Endothelial cell (in vitro differentiated cells): ENCODE results near the gene HNRNPLL. TPM values are rescaled to one million over a fixed set of nuclear protein-coding genes. Genes with fewer than 3 reads are reported as not detected.
A peak's percentile ranks its signal among the peaks of the same experiment; 100 is the strongest.

ENCODE experiments used
- DNase-seq: peaks from one replicate; pipeline ENCODE4 v3.0.0; 2021; ENCODE audit warnings: low spot score
- H3K27ac Mint-ChIP-seq: one replicate; pipeline ENCODE4 v1.8.0; 2021; ENCODE audit warnings: mixed read lengths, inconsistent platforms; ENCODE audit not compliant: unreplicated experiment
- H3K27me3 Mint-ChIP-seq: one replicate; pipeline ENCODE4 v1.8.0; 2021; ENCODE audit warnings: mild to moderate bottlenecking, moderate library complexity, mixed read lengths, inconsistent platforms; ENCODE audit not compliant: unreplicated experiment
- H3K36me3 Mint-ChIP-seq: one replicate; pipeline ENCODE4 v1.8.0; 2021; ENCODE audit warnings: mild to moderate bottlenecking, low read depth, mixed read lengths, inconsistent platforms; ENCODE audit not compliant: unreplicated experiment
- H3K4me1 Mint-ChIP-seq: one replicate; pipeline ENCODE4 v1.8.0; 2021; ENCODE audit warnings: mild to moderate bottlenecking, mixed read lengths, inconsistent platforms; ENCODE audit not compliant: unreplicated experiment
- H3K4me3 Mint-ChIP-seq: one replicate; pipeline ENCODE4 v1.8.0; 2021; ENCODE audit warnings: mild to moderate bottlenecking, mixed read lengths, inconsistent platforms; ENCODE audit not compliant: unreplicated experiment
- H3K9me3 Mint-ChIP-seq: one replicate; pipeline ENCODE4 v1.8.0; 2021; ENCODE audit warnings: mixed read lengths, inconsistent platforms; ENCODE audit not compliant: unreplicated experiment
- total RNA-seq: library from RNA; stranded (reverse); fragmentation: NEBNext Ultra II Directional; extraction: Animal tissue kit (Norgen Biotek cat#: 25700); gene quantifications from one replicate; pipeline ENCODE4 v1.2.1, GENCODE V29; 2021; ENCODE audit not compliant: unreplicated experiment
- TF ChIP-seq, protein P1 (sequence below): fragments of 200-600 bp; sonication (generic); IDR thresholded peaks from one replicate; pipeline ENCODE4 v1.5.0; 2021; ENCODE audit warnings: antibody characterized with exemption; ENCODE audit not compliant: unreplicated experiment

HNRNPLL gene
- total RNA-seq, 1 donor from 2014 or later = 57.1 TPM

DNA sequence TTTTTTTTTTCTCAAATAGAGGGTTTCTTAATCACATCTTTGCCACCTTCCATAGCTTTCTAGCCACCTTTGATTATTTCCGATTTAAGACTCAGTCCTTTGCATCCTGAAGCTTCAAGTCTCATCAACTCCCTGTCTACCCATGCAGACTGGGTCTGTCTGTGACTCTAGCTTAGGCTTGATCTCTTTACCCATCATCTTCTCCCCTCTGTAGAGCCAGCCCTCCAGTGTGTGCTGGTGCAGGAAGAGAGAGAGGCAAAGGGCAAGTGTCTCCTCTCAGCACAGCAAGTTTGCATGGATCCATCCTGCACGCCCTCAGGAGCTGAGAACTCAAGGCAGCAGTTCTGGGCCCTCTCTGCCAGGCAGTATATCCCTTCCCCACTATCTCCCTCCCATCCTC, 70.4 kb downstream of the HNRNPLL start:
- Mint-ChIP-seq H3K9me3 (no peaks in the 10 kb centered on the region), H3K27ac (no peak overlapping the region), H3K4me3 (no peak overlapping the region), H3K4me1 (no peaks in the 10 kb centered on the region), H3K36me3 (no peaks in the 10 kb centered on the region), H3K27me3 (peaks cover 11% of the 10 kb centered on the region)
- no peak for DNase-seq
- TF ChIP-seq, protein P1, sequence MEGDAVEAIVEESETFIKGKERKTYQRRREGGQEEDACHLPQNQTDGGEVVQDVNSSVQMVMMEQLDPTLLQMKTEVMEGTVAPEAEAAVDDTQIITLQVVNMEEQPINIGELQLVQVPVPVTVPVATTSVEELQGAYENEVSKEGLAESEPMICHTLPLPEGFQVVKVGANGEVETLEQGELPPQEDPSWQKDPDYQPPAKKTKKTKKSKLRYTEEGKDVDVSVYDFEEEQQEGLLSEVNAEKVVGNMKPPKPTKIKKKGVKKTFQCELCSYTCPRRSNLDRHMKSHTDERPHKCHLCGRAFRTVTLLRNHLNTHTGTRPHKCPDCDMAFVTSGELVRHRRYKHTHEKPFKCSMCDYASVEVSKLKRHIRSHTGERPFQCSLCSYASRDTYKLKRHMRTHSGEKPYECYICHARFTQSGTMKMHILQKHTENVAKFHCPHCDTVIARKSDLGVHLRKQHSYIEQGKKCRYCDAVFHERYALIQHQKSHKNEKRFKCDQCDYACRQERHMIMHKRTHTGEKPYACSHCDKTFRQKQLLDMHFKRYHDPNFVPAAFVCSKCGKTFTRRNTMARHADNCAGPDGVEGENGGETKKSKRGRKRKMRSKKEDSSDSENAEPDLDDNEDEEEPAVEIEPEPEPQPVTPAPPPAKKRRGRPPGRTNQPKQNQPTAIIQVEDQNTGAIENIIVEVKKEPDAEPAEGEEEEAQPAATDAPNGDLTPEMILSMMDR = no peak

DNA sequence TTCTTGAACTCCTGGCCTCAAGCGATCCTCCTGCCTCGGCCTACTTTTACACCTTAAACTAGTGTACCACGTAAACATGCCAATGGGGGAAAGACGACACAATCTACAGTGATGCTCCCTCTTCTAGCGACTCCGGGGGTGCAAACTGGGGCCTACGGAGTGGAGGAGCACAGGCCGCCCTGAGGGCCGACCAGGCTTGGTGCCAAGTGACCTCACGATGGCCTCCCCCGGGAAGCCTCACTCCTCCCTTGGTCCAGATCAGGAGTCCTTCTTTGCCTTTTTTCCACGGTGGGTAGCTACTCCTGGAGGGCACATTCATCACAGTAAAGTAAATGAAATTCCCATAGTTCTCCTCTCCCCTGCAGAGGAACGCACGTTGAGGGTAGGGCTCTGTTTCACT, 73.5 kb downstream of the HNRNPLL start:
- H3K4me1 Mint-ChIP-seq = no peaks in the 10 kb centered on the region
- H3K27ac Mint-ChIP-seq = no peak overlapping the region
- H3K27me3 Mint-ChIP-seq = peaks cover 6% of the 10 kb centered on the region
- DNase-seq = no peak
- no peak overlapping the region for H3K4me3 Mint-ChIP-seq
- TF ChIP-seq, protein P1 = no peak
- H3K36me3 Mint-ChIP-seq = no peaks in the 10 kb centered on the region
- H3K9me3 Mint-ChIP-seq = no peaks in the 10 kb centered on the region

DNA sequence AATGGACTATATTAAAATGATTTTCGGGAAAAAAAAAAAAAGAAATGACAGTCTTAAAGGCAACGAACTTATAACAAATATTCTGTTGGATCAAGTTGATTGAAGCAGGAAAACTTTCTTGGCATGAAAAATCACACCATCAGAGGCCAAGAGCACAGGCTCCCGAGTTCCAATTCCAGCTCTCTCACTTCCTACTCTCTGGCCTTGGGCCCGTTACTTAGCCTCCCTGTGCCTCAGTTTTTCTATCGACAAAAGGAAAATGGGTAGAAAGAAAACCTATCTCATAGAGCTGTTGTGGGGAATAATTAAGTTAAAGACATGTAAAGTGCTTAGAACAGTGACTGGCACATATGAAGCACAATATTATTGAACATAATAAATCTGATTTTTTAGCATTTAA, 74.2 kb downstream of the HNRNPLL start:
- no peak for DNase-seq
- H3K36me3 Mint-ChIP-seq = no peaks in the 10 kb centered on the region
- TF ChIP-seq, protein P1 = no peak
- H3K9me3 Mint-ChIP-seq = no peaks in the 10 kb centered on the region
- H3K27me3 Mint-ChIP-seq = peaks cover 6% of the 10 kb centered on the region
- H3K4me1 Mint-ChIP-seq = no peaks in the 10 kb centered on the region
- H3K4me3 Mint-ChIP-seq = no peak overlapping the region
- H3K27ac Mint-ChIP-seq = no peak overlapping the region

DNA sequence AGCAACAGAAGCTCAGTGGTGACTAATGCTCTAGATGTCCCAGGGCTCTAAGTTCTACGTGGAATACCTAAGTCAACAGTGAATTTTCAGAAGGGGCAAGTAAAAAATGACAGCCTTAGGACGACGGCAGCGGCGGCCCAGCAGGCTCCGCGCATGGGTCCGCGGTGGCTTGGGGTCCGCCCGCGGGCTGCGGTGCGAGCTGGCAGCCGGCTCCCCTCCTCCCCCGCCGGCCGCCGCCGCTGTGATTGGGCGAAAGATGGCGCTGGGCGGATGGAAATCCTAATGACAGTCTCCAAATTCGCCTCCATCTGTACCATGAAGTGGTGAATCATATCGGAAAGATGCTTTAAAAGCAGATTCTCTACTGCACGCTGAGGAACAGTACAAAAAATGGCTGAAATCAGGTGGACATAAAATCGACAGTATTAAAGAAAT, 74.7 kb downstream of the HNRNPLL start:
- Mint-ChIP-seq H3K4me1 (no peaks in the 10 kb centered on the region), H3K27me3 (peaks cover 6% of the 10 kb centered on the region), H3K36me3 (no peaks in the 10 kb centered on the region), H3K4me3 (peak overlapping the region; percentile 28), H3K9me3 (no peaks in the 10 kb centered on the region), H3K27ac (no peak overlapping the region)
- peak; percentile 69 for DNase-seq
- TF ChIP-seq, protein P1 = no peak

DNA sequence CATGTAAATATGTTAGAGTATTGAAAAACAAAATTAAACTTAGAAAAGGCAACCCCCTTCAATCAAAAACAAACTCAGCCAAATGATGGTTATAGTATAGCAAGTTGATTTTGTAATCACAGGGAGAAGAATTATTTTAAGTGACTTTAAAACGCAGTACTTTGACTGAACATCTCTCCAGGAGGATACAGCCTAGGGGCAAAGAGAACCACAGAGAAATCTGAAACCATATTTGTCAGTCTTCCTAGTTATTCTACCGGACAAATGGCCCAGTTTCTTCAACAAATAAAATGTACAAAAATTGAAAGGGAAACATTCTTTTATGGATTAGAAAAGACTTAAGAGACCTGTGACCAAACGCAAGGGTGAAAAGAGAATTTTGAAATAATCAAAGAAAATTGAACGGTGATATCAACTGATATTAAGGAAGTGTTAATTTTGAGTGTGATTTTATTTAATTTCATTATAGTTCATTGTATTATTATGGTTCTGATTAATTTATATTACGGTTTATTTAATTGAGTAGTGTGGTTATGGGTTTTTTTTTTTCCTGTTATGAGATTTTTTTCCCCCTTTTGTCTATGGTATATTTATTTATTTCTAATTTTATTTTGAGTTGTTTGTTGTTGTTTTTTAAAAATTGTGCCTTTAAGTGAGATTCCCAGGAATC, 75.3 kb downstream of the HNRNPLL start:
- Mint-ChIP-seq H3K27ac (no peak overlapping the region), H3K4me1 (no peaks in the 10 kb centered on the region), H3K36me3 (no peaks in the 10 kb centered on the region), H3K27me3 (peaks cover 4% of the 10 kb centered on the region), H3K4me3 (no peak overlapping the region), H3K9me3 (no peaks in the 10 kb centered on the region)
- DNase-seq = no peak
- TF ChIP-seq, protein P1 = no peak
